OCI-LY3 (cell line): ENCODE results near the gene RAB19.

ENCODE experiments used
- EZH2phosphoT487 ChIP-seq: fragments of 200-600 bp; shearing (Covaris generic); IDR thresholded peaks from 2 replicates; pipeline ENCODE4 v1.6.1; 2018; ENCODE audit warnings: antibody characterized with exemption, mixed run types, low read depth
- TF ChIP-seq, protein P1 (sequence below): fragments of 200-600, 300-600 bp; sonication (generic); IDR thresholded peaks from 2 replicates; pipeline ENCODE4 v1.5.1; 2014; ENCODE audit warnings: antibody characterized with exemption, low read length, low read depth

DNA sequence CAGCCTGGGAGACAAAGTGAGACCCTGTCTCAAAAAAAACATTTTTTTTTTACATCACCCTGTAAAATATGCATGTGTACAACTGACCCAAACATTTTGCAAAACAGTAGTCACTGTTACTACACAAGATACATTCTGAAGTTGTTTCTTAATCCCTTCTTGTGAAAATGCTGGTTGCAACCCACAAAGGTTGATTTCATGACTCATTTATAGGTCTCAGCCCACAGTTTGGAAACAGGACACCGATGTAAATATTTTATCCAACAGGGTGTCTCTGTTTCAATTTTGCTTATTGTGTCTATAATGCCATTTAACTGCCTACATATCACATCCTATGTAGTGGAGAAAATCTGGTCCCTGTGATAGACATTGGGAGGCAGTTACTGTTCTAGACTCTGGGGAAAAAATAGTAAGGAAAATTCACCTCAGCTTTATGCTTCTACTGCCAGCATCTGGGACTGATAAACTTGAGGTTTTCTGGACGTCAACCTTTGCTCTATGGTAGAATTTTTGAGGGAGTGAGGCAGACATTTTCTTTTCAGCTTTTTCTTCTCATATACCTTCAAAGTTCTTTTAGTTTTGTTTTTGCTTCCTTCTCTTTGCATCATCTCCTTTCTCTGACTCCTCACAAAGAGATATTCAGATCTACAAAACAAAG is 1.6 kb upstream of the RAB19 start:
- TF ChIP-seq, protein P1, sequence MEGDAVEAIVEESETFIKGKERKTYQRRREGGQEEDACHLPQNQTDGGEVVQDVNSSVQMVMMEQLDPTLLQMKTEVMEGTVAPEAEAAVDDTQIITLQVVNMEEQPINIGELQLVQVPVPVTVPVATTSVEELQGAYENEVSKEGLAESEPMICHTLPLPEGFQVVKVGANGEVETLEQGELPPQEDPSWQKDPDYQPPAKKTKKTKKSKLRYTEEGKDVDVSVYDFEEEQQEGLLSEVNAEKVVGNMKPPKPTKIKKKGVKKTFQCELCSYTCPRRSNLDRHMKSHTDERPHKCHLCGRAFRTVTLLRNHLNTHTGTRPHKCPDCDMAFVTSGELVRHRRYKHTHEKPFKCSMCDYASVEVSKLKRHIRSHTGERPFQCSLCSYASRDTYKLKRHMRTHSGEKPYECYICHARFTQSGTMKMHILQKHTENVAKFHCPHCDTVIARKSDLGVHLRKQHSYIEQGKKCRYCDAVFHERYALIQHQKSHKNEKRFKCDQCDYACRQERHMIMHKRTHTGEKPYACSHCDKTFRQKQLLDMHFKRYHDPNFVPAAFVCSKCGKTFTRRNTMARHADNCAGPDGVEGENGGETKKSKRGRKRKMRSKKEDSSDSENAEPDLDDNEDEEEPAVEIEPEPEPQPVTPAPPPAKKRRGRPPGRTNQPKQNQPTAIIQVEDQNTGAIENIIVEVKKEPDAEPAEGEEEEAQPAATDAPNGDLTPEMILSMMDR, result no peak
- TF ChIP-seq EZH2phosphoT487, result no peak
